Tibial nerve (tissue), 4 donors: Measurements from ENCODE around the gene NOS1. TPM values are rescaled to one million over a fixed set of nuclear protein-coding genes. Genes with fewer than 3 reads are reported as not detected.
A peak's percentile ranks its signal among the peaks of the same experiment; 100 is the strongest.

Source experiments
- DNase-seq, 2 donors: peaks; one replicate each; pipeline ENCODE4 v3.0.0-alpha.2; 2019; ENCODE audit warnings: low spot score in 2 of 2
- H3K27ac ChIP-seq, 4 donors: fragments of 200-600 bp; sonication (generic) in 3 of 4; one replicate each; pipeline ENCODE4 v1.5.1; 2017 to 2019; ENCODE audit warnings: mild to moderate bottlenecking in 1 of 4
- H3K27me3 ChIP-seq, 2 donors: fragments of 200-600 bp; sonication (generic) in 1 of 2; one replicate each; pipeline versions ENCODE4 v1.5.1 to v1.6.0; 2017 to 2019
- H3K36me3 ChIP-seq, 3 donors: fragments of 200-600 bp; sonication (generic); one replicate each; pipeline ENCODE4 v1.5.1; 2018 to 2019
- H3K4me1 ChIP-seq, 4 donors: fragments of 200-600 bp; sonication (generic) in 3 of 4; one replicate each; pipeline ENCODE4 v1.5.1; 2017 to 2019
- H3K4me3 ChIP-seq, 4 donors: fragments of 200-600 bp; sonication (generic) in 3 of 4; one replicate each; pipeline ENCODE4 v1.5.1; 2017 to 2019; ENCODE audit warnings: mild to moderate bottlenecking in 1 of 4, moderate library complexity in 1 of 4
- H3K9me3 ChIP-seq, 4 donors: fragments of 200-600 bp; sonication (generic) in 3 of 4; one replicate each; pipeline ENCODE4 v1.5.1; 2017 to 2019
- CTCF ChIP-seq, 5 experiments: fragments of 200-600 bp in 3 of 5; fragments of 450-650 bp in 2 of 5; sonication (generic) in 3 of 5; IDR thresholded peaks; one replicate each; pipeline ENCODE4 v1.5.1; 2016 to 2019; ENCODE audit warnings: antibody characterized with exemption in 5 of 5, mild to moderate bottlenecking in 3 of 5, moderate library complexity in 2 of 5
- EP300 ChIP-seq, 2 donors: sonication (generic); formaldehyde crosslinking; IDR thresholded peaks; one replicate each; pipeline ENCODE4 v1.6.1; 2017; ENCODE audit warnings: antibody characterized with exemption in 2 of 2, mild to moderate bottlenecking in 1 of 2
- POLR2A ChIP-seq, 2 donors: fragments of 450-650 bp; IDR thresholded peaks; one replicate each; pipeline ENCODE4 v1.6.1; 2017; ENCODE audit warnings: antibody characterized with exemption in 2 of 2, mild to moderate bottlenecking in 2 of 2, moderate library complexity in 2 of 2
- WGBS, 2 donors: methylation state at CpG; one replicate each; pipeline ENCODE4 v1.1.5; 2018; 5-methylcytosine and 5-hydroxymethylcytosine counted together
- total RNA-seq, 4 donors: library from RNA; depleted of rRNA; stranded (reverse); fragments of >200 nt; gene quantifications; one replicate each; pipeline ENCODE4 v1.1.0, GENCODE V29; 2016

NOS1 gene
- total RNA-seq, 4 donors from 2014 or later: 6.9 to 32.4 (median 28.1) TPM

- no peak for DNase-seq
- 94% methylated on average over 9 of the region's 9 CpGs for WGBS, 2 donors
- no peak overlapping the region for H3K4me3 ChIP-seq
- no peaks in the 10 kb centered on the region for H3K4me1 ChIP-seq
- no peak overlapping the region for H3K27ac ChIP-seq
- no peaks in the 10 kb centered on the region for H3K36me3 ChIP-seq
- no peak for TF ChIP-seq POLR2A (IDR thresholded peaks at IDR 0.05)
- TF ChIP-seq EP300 (IDR thresholded peaks at IDR 0.05): no peak
- TF ChIP-seq CTCF (IDR thresholded peaks at IDR 0.05): no peak
- peaks cover 0 to 6% of the 10 kb centered on the region in 2 donors for H3K27me3 ChIP-seq
- peaks cover 0 to 3% (median 0%) of the 10 kb centered on the region in 4 donors for H3K9me3 ChIP-seq
These were observed 119.7 kb downstream of the NOS1 start for GRCh38 chr12:117241697-117242096.

GRCh38 chr12:117240081-117240755, 121.2 kb downstream of the NOS1 start:
- WGBS, 2 donors: 87 to 94% methylated on average over 4 of the region's 4 CpGs
- H3K27ac ChIP-seq: no peak overlapping the region
- no peak for DNase-seq
- H3K4me1 ChIP-seq: no peaks in the 10 kb centered on the region
- no peak overlapping the region for H3K4me3 ChIP-seq
- H3K27me3 ChIP-seq: peaks cover 0 to 8% of the 10 kb centered on the region in 2 donors
- H3K9me3 ChIP-seq: no peaks in the 10 kb centered on the region
- no peaks in the 10 kb centered on the region for H3K36me3 ChIP-seq
- TF ChIP-seq POLR2A (IDR thresholded peaks at IDR 0.05): no peak
- no peak for TF ChIP-seq CTCF (IDR thresholded peaks at IDR 0.05)
- no peak for TF ChIP-seq EP300 (IDR thresholded peaks at IDR 0.05)

DNA sequence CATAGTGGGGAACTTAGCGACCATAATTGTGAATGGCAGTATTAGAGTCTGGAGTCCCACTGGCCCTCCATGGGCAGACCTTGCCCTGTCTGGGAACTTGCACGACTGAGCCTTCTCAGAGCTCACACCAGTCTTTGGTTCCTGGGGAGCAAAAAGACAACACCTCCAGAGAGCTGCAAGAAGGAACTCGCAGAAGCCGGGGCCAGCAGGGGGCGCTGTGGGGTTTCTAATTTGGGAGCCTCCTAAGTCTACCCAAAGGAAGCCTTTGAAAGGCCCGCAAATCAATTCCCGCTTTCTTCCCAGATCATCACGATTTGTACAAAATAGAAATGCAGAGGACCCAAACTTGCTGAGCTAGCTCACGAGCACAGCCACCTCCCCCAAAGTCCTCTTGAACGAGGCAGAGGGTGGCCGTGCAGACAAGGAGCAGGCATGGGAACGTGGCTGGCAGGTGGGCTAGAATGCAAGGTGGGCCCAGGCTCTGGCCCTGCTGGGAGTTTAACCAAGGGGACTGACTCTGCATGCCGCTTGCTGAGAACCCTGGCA, 124.9 kb downstream of the NOS1 start:
- TF ChIP-seq CTCF (IDR thresholded peaks at IDR 0.05): peak; percentile 43 to 58 (median 47)
- no peak for TF ChIP-seq POLR2A (IDR thresholded peaks at IDR 0.05)
- no peaks in the 10 kb centered on the region for H3K4me1 ChIP-seq
- no peak overlapping the region for H3K27ac ChIP-seq
- no peaks in the 10 kb centered on the region for H3K9me3 ChIP-seq
- peak; percentile 70 to 87 for DNase-seq
- 4 to 10% methylated on average over 13 of the region's 13 CpGs for WGBS, 2 donors
- no peak overlapping the region for H3K4me3 ChIP-seq
- no peaks in the 10 kb centered on the region for H3K36me3 ChIP-seq
- peaks cover 0 to 8% of the 10 kb centered on the region in 2 donors for H3K27me3 ChIP-seq

DNA sequence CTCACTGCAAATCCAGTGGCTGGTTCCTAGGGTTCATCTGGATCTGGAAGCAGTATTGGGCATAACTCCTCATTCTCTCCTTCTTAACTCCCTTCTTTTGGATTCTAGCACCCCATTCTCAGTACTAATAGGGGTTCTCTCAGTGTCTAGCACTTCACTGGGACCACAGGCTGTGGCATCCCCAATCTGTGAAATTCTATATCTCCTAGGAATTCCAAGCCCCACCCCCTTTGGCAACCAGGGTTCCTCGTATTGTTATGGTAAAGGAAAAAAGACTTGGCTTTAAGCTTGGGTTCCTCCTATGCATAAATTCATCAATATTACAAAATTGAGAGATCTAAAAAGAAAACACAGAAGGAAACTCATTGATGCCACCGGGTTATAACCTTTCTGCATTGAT, 126.2 kb downstream of the NOS1 start:
- no peaks in the 10 kb centered on the region for H3K36me3 ChIP-seq
- no peak overlapping the region for H3K27ac ChIP-seq
- no peaks in the 10 kb centered on the region for H3K4me1 ChIP-seq
- no peak overlapping the region for H3K4me3 ChIP-seq
- WGBS, 2 donors: 33 to 41% methylated on average over 2 of the region's 2 CpGs
- H3K9me3 ChIP-seq: no peaks in the 10 kb centered on the region
- no peak for DNase-seq
- no peak for TF ChIP-seq EP300 (IDR thresholded peaks at IDR 0.05)
- TF ChIP-seq CTCF (IDR thresholded peaks at IDR 0.05): no peak
- TF ChIP-seq POLR2A (IDR thresholded peaks at IDR 0.05): no peak
- peaks cover 0 to 8% of the 10 kb centered on the region in 2 donors for H3K27me3 ChIP-seq

GRCh38 chr12:117234441-117234840, 127.0 kb downstream of the NOS1 start:
- no peak overlapping the region for H3K27ac ChIP-seq
- no peaks in the 10 kb centered on the region for H3K4me1 ChIP-seq
- H3K36me3 ChIP-seq: no peaks in the 10 kb centered on the region
- H3K27me3 ChIP-seq: peaks cover 0 to 8% of the 10 kb centered on the region in 2 donors
- no peak for DNase-seq
- no peak overlapping the region for H3K4me3 ChIP-seq
- 84 to 93% methylated on average over 15 of the region's 15 CpGs for WGBS, 2 donors
- no peaks in the 10 kb centered on the region for H3K9me3 ChIP-seq
- TF ChIP-seq CTCF (IDR thresholded peaks at IDR 0.05) (no peak), EP300 (IDR thresholded peaks at IDR 0.05) (no peak), POLR2A (IDR thresholded peaks at IDR 0.05) (no peak)
